ENCODE measurements around the gene ENPP1.

DNA sequence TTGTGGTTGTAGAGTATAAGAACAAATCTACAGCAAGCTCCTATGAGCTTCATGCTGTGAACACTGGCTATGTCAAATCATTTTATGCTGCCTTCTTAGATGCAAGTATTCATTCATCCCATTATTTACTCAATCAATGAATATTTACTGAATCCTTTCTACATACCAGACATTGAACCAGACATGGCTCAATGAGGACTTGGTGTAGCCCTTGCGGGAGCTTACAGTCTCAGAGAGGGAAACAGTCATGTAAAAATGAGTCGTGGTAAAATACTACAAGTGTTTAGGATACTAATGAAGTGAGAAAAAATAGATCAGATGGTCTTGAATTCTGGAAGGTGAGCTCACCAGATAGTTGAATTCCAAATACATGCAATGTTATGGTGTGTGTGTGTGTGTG lies 44.8 kb upstream of the ENPP1 start:
- no peak for TF ChIP-seq CTCF (IDR thresholded peaks at IDR 0.05; ENCODE audit: insufficient read depth, low read length, poor library complexity, severe bottlenecking)
- no peak for TF ChIP-seq EZH2phosphoT487 (conservative IDR thresholded peaks at IDR 0.05; ENCODE audit: low read length)
